GM18505 (cell line): Measurements from ENCODE around the gene ZNF521.
A peak's percentile ranks its signal among the peaks of the same experiment; 100 is the strongest.

Source experiments
- ATAC-seq: cut with Tn5 transposase; IDR thresholded peaks from one replicate; pipeline ENCODE4 v1.9.1; 2021; ENCODE audit not compliant: unreplicated experiment
- POLR2A ChIP-seq: IDR thresholded peaks from 4 replicates; pipeline ENCODE4 v1.6.1; 2011; ENCODE audit warnings: borderline replicate concordance; ENCODE audit not compliant: insufficient read depth, insufficient read length; ENCODE audit errors: extremely low read depth

Gene ZNF521

DNA sequence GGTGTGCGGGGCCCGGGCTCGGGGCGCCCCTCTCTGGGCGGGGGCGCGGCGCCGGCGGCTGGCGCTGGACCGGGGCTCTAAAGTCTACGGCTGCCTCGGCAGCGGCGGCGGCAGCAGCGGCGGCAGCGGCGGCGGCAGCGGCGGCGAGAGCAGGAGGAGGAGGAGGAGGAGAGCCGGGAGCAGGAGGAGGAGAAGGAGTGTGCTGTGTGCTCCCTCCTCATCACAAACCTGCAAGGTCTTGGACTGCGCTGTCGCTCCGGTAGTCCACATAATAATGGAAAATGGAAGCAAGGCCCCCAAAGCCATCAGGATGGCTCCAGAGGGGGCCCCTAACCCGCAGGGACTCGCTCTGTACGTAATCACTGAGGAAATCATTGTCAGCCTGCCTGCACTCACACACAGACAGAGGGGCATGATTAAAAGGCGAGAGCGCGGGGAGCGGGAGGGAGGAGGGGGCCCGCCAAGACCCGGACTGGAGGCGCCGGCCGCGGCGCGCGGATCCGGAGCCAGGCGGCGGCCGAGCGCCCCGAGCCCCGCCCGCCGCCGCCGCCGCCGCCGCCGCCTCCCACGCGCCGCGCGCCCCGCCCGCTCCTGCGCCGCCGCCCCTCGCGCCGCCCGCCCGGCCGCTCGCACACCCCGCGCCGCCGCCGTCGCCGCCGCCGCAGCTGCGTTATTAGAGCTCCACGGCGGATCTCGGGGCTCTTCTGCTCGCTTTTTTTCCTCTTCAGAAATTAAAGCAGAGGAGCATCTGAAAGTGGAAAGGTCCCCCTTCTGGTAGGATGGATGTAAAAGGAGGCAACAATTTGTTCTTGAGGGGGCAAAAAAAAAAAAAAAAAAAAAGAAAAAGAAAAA lies at the start of gene ZNF521:
Gene ZNF521 (minus strand): TSS at position 390 of the 852 bp plus-strand sequence. CDS start 1,220 bp downstream, outside the sequence.
- ATAC-seq = peak; percentile 69
- no peak for TF ChIP-seq POLR2A

DNA sequence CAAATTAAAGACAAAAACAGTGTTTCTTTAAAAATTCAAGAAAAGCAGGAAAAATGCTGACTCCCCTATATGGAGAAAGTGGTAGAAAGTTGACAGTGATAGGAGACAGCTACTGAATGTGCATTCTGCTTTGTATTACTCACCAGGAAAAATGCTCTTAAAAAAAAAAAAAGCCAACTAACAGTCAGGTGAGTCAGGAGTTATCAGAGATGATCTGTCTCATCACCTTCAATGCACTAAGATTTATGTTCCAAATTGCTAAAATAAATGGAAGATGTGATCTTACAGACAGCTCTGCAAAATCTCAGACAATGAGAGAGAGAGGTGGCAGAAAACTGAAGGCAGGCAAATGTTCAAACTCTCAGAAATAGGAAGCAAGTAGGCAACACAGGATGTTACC lies 47.6 kb upstream of the ZNF521 start:
- no peak for ATAC-seq
- no peak for TF ChIP-seq POLR2A

DNA sequence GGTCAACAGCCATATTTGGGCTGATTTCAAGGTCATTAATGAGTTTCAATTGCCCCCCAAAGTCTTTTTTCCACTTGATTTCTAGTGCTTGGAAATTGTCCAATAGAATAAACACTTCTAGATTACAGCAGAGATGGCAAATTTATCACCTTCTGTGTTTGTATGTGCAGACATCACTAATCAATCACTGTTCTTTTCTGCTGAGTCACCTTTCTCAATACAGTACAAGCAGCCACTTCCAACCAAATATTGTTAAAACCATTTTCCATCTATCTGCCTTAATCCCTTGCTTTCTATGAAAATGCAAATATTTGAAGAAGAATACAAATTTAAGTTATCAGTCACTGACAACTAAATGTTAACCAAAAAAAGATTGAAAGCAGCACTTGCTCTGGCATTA lies 40.2 kb upstream of the ZNF521 start:
- no peak for TF ChIP-seq POLR2A
- no peak for ATAC-seq

DNA sequence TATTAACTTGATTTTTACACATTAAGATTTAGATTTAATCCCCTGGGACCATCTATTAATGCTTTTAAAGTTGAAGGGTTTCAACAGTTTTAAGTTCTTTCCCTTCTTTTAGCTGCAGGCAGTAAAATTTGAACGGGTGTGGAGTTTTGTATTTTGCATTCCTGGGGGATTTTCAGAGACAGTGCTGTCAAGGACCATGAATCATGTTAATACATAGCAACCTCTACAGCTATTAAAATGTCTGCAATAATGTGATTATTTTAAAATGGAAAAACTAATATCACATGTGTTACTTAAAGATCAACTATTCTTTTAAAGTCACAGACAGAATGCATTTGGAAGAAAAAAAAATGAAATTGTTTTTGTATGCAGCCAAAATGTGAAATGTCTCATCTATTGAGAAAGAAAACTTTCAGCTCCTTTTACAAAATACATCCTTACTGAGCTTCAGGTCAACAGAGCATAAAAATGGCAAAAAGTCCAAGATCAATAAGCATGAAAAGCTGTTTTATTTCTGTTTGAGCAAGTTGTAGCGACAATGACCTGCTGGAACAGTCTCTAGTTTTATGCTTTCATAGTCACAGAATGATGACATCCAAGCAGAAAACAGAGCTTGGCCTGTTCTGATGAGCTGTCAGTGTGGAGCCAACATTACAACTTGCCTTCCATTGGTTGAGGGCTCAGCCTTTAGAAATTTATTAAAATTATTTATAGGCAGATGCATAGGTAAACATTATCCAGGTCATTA lies 21.6 kb upstream of the ZNF521 start:
- no peak for TF ChIP-seq POLR2A
- no peak for ATAC-seq

DNA sequence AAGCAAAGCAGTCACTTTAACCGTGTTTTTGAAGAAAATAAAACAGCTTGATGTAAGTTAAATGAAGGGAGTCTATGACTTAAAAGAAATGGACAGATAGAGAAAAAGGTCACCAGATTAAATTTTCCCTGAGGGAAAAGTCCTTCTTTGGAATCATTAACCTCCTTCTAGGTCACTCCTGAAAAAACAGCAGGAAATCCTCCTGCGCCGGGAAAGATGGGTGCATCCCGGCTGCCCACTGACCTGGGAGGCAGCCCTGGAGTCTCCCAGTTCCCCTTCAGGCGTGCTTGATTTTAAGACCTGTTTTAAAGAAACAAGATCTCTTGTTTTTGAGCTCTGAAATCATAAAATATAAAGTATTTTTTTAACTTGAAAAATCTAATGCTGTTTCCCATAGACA lies 18.4 kb upstream of the ZNF521 start:
- TF ChIP-seq POLR2A = no peak
- ATAC-seq = no peak

DNA sequence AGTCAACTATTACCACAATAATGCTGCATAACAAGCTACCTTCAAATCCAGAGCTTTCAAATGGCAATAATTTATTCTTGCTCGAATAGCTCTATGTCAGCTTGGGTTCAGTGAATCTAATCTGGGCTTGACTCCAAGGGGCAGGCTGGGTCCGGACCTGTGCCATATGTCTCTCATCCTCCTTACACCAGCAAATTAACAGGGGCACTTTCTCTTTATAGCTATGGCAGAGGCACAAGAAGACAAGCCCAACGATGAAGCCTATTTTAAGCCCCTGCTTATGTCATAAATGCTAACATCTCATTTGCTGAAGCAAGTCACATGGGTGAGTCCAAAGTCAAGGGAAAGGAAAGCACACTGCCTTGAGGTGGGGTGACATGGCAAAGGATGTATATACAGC lies 13.3 kb upstream of the ZNF521 start:
- no peak for TF ChIP-seq POLR2A
- no peak for ATAC-seq

DNA sequence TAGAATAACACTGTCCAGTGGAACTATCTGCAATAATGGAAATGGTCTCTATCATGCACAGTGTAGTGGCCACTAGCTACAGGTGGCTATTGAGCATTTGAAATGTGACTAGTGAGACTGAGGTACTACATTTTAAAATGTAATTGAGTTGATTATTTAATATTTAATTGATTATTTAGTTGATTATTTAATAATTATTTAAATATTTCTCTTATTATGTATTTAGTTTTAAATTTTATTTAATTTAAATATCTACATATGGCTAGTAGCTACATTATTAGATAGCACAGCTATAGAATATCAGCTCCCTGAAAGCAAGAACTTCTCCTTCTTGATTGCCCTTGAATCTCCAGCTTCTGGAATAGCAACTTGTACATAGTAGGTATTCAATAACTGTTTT lies 12.8 kb upstream of the ZNF521 start:
- ATAC-seq = no peak
- TF ChIP-seq POLR2A = no peak

DNA sequence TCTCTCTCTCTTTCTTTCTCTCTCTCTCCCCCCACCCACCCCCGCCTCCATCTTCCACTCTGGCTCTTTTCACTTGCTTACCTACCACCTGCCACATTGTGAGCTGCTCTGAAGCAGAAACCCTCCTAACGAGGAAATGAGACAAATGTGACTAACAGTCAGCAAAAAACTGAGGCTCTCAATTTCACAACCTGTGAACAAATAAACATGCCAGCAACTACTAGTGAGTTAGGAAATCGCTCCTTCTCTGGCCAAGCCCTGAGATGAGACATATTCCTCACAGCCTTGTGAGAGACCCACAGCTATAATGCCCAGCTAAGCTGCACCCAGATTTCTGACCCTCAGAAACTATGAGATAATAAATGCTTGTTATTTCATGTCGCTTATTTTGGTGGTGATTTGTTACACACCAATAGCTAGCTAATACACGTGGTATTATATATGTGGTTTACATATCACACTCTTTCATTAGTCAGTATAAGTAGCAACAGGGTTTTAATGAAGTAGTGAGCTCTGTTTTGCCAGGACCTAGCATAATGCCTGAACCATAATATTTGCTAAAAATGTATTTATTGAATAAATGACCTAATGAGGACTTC lies 8.4 kb upstream of the ZNF521 start:
- no peak for ATAC-seq
- no peak for TF ChIP-seq POLR2A

DNA sequence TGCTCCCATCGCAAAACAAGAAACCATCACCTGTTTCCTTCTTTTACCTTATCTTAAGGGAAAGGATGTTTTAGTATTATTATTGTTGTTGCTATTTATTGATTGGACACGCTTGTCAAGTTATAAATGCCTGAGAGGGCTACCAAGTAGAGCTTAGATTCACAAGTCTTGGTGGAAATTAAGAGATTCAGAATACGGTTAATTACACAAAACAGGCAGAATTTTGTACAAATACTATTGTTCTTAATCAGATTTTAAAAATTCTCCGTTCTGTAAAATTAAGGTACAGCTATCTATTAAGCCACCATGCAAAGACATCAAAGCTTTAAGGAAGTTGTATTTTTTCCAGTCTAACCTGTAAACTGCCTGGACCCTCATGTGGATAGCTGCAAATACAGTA lies 1.1 kb upstream of the ZNF521 start:
- no peak for TF ChIP-seq POLR2A
- no peak for ATAC-seq

DNA sequence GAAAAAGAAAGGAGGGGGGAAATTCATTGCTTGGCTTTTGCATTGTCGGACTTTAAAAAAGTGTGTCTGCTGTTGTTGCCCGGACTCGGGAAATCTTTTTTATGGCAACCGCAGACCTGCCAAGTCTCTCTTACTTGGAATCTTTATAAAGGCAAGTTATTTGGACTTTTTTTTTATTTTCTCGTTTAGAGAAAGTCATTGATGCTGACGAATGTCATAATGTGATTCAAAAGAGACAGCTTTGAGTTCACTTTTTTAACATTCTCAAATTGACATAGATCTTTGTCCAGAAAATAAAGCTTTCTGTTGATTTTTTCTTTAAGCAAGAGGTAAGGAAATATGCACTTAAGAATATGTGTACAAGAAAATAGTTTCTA lies 651 bp upstream of the ZNF521 start:
- TF ChIP-seq POLR2A = no peak
- ATAC-seq = no peak

DNA sequence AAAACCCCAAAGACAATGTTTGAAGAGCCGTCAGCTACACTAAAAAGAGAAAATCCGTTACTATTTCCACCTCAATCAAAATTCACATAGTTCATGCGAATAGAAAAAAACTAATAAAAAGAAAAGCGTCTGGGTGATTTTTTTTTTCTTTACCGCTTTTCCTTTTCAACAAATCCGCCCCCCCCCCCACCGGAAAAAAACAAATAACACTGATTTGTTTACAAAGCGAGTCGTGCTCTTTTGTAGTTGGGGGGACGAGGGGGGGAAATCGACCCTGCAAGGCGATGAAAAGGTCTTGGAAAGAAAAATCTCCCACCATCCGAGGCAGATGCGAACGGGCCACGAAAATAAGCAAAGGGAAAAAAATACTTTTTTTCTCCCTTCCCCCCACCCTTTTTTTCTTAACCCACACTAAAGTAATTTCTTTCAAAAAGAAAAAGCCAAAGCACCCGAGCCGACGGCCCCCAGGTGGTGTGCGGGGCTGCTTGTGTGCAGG lies 638 bp downstream of the ZNF521 start:
- no peak for TF ChIP-seq POLR2A
- no peak for ATAC-seq

DNA sequence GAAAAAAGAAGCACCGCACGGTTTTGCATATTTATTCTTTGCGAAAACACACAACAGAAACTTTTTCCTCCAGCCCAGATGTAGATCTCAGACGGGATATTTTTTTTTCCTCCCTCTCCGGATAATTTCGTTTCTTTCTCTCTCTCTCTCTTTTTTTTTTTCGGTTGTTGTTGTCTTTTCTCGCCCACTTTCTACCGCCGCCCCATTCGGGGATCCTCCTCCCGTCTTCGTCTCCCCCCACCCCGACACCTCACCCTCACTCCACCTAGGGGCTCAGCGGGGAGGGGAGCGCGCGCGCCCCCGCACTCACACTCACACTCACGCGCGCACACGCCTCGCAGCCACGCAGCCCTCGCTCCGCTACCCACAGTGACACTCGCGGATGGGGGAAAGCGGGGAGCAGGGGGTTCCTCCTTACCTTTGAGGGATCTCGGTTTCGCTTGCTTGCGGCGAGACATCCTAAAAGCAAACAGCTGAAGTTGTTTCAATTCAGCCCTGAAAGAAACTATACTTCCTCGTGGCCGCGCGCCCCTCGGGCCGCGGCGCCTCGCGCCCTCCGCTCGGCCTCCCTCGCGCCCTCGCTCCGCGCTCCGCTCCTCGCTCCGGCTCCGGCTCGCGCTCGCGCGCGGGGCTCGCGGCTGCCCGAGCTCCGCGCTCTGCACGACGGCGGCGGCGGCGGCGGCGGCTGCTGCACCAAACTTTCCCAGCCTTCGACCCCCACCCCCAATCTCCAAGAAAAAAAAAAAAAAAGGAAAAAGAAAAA lies 1.3 kb downstream of the ZNF521 start:
- TF ChIP-seq POLR2A = no peak
- peak; percentile 39 for ATAC-seq
